ENCODE measurements around the gene C17orf75.

The C17orf75 gene

DNA sequence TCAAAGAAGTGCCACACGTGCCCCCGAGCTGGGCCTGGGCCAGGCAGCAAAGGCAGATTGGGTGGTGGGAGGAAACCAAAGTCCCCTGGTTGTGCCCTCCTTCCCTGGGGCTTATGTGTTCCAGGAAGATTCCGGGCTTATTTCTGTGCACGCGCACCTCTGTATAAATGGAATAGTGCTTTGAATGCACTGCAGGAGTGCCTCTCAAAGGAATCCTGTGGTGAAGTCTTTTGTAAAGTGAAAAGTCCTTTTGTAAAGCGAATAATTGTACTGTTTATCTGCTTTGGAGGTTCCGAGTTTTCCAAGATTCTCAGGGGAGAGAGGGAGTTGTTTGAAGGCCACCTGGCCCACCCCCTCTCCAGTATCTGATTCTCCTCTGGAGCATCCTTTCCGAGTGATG lies 26.8 kb downstream of the C17orf75 start:
- no peak for DNase-seq
- in situ Hi-C loops (cut with MboI; ENCODE audit: low pct_unique_long_range_greater_than_20kb, low sequenced_read_pairs), result no loop called here

DNA sequence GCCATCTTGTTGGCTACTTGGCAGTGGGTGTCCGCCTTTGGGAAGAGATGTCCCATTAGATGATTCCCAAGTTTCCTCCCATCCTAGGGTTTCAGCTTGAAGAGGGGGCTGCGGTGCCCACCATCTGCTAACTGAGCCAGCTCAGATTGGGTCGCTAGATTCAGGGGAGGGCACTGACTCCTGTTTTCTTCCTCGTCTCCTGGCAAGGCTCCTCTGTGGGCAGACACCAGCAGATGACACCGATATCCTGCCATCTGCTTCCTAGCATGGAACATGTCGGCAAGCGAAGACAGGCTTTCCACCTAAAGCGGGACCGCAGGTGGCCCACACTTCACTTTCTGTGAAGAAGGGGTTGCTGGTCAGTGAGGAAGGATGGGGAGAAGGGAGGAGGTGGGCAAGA lies 27.3 kb downstream of the C17orf75 start:
- in situ Hi-C loops (cut with MboI; ENCODE audit: low pct_unique_long_range_greater_than_20kb, low sequenced_read_pairs), result no loop called here
- no peak for DNase-seq

DNA sequence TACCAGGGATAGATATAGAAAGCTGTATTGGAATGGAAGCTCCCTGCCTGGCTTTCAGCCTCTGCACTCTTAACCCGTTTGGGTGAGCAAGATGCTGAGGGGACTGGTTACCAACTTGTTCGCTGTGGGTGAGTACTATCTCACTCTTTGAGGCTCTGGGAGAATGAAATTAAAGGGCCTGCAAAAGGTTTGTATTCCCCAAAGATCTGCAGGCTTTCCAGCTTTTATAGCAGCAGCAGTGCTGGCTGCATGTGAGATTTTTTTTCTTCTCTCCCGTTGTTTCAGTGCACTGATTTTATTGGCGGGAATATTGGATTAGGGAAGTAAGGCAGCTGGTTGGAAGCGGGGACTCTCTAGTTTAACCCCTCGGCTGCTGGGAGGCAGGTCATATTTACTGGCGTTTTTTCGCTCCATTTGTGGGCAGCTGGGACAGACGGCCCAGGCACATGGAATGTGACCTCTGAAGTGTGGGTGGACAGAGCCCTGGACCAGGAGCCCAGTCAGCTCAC lies 30.9 kb downstream of the C17orf75 start:
- in situ Hi-C loops (cut with MboI; ENCODE audit: low pct_unique_long_range_greater_than_20kb, low sequenced_read_pairs), result no loop called here
- DNase-seq, result no peak

DNA sequence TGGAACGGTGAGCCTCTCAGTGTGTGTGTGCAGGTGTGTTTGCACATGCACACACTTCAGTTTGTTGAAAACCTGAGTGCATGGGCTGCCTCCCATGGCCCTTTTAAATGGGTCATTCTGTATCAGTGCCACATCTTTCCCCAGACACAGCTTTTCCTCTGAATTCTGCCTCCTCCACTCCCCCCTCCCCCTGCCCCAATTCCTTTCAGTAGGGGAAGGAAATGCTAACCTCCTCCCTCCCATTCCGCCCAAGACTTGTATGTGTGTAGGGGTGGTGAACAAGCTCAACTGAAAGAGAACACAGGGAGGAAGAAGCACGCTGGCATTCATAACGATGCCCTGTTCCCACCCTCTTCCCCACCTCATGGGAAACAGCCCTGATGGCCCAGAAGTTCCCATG lies 34.3 kb downstream of the C17orf75 start:
- no peak for DNase-seq
- in situ Hi-C loops (cut with MboI; ENCODE audit: low pct_unique_long_range_greater_than_20kb, low sequenced_read_pairs), result no loop called here

DNA sequence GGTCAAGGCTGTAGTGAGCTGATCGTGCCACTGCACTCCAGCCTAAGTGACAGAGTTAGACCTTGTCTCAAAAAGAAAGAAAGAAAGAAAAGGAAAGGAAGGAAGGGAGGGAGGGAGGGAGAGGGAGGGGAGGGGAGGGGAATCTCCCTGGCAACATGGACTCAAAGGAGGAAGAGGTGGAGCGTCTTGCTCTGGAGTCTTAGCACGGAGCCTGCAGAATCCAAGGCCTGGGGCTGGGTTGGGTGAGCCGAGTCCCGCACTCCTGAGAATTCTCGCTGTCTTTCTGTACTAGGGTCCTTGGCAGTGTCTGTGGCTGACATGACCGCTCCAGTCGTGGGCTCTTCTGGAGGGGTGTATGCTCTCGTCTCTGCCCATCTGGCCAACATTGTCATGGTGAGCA lies 36.9 kb downstream of the C17orf75 start:
- DNase-seq, result no peak
- in situ Hi-C loops (cut with MboI; ENCODE audit: low pct_unique_long_range_greater_than_20kb, low sequenced_read_pairs), result no loop called here

DNA sequence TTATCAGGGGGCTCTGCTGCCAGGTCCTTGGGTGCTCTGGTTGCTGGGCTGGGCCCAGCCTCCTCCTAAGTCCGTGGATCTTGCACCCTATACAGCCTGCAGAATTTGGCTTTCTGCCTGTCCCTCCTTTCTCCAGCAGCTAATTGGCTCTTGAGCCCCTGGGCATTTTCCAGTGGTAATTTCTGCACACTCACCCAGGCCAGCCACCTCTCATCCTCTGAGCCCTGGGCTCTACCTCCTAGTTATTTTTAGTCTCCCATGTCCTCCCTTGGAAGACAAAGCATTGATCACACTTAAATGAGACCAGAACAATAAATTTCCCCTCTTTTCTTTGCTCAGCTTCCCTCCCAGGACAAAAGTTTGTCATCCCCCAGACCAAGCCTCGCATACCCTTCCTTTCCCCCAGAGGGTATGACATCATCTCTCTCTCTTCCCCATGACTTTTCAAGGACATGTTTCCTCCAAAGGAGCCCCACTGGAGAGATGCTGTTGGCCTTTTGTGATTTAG lies 38.1 kb downstream of the C17orf75 start:
- in situ Hi-C loops (cut with MboI; ENCODE audit: low pct_unique_long_range_greater_than_20kb, low sequenced_read_pairs), result no loop called here
- DNase-seq, result no peak

DNA sequence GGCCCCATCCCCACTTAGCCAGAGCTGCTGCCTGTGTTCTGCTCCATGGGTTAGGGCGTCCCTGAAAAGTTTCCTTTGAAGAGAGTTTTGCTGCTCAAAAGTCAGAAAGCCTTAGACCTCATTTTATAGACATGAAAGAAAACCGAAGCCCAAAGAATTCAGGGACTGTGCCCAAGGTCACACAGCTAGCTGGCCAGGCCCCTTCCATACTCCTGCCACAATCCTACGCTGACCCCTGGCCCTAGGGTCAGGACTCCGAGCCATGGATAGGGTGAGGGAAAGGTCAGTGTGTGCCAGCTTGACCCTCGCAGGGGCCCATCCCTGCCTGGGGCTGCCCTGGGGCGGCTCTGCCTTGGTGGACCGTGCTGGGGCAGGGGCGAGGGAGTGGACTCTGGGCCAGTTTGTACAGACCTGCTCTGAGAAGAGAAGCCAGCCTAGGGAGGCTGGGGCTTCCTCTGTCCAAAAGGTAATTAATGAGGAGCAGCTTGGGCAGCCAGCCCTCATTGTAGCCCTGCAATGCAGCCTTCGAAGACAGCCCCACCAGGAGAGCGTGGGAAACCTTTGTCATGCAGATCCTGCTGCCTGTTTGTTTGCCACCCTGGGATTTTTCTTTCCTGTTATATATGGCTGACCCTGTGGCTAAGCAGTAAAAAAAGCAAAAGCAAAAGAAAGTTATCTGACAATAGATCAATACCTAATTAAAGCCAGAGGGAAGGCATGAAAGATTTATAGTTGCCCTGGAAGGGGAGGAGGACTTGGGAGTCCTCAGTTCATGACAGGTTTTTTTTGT lies 38.9 kb downstream of the C17orf75 start:
- in situ Hi-C loops (cut with MboI; ENCODE audit: low pct_unique_long_range_greater_than_20kb, low sequenced_read_pairs), result no loop called here
- no peak for DNase-seq

DNA sequence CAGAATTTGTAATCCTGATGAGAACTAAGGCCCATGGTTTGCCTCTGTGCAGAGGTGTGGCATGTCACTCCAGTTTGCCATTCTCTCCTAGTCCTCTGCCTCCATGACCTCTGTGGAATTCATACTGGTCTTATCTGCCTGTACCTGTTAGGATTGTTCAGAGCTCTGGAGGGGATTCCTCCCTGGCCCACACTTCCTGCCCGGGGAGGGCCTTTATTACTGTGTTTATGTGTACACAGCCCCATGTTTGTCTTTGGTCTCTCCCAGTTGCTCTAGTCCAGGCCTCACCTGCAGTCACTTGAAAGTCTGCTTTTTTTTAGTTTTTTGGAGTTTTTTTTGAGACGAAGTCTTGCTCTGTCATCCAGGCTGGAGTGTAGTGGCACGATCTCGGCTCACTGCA lies 39.9 kb downstream of the C17orf75 start:
- in situ Hi-C loops (cut with MboI; ENCODE audit: low pct_unique_long_range_greater_than_20kb, low sequenced_read_pairs), result no loop called here

DNA sequence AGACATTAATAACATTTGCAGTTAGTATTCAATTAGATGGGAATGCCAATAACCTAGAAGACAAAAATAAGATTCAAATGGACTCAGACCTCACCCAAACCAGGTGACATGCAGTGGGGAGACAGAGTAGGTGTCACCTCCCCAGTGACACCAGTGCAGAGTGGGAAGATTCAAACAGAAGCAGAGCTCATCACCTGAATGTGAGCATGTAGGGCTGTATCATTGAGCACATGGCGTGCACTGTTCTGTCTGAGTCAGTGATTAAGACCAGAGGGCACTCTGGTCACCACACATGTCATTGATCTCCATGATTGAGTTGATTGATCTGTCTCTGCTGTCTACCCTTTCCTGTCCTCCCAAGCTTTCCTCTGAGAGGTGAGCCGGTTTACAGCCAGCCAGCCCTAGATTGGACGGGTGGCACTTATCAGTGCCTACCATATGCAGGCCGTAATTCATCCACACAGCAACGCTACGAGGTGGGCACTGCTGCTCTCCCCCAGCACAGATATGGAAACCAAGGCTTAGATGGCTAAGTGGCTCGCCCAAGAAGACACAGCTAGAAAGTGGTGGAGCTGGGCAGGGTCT lies 42.3 kb downstream of the C17orf75 start:
- in situ Hi-C loops (cut with MboI; ENCODE audit: low pct_unique_long_range_greater_than_20kb, low sequenced_read_pairs), result no loop called here
- no peak for DNase-seq

More for the DNA sequence above, 39.9 kb downstream of the C17orf75 start:
- DNase-seq, result no peak

DNA sequence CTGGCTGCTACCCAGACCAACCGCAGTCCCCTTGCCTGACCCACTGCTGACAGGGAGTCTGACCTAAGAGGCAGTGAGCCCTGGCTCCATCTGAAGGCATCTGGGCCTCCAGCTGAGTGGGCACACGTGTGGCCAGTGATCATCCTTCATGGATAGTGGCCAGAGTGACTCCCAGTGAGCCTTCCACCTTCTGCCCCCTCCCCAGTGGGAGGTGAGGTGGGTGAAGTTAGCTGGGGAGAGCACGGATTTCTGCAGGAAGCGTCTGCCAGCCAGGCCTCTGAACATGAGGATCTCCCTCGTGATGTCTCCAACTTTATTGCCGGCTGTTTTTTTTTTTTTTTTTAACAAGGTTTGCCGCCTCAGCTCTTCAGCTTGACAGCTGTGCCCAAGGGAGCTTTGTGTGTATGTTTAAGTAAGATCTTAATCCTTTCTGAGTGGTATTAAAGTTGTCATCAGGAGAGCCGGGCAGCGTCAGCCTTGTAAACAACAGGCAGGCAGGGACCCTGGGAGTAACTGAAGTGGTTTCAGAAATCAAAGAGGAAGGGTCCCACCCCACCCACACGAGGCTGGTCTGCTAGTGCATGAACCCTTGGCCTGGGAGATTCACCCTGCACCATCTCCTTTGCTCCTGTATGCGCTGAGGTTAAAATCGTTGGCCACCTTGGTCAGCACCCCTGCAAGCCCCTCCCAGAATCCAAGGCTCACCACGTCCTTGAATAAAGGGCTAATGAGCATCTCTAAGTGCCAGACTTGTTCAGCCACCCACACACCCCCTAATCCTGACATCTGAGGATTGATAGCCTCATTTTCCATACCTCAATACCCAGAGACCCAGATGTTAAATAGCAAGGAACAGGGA lies 43.0 kb downstream of the C17orf75 start:
- no peak for DNase-seq
- in situ Hi-C loops (cut with MboI; ENCODE audit: low pct_unique_long_range_greater_than_20kb, low sequenced_read_pairs), result no loop called here

DNA sequence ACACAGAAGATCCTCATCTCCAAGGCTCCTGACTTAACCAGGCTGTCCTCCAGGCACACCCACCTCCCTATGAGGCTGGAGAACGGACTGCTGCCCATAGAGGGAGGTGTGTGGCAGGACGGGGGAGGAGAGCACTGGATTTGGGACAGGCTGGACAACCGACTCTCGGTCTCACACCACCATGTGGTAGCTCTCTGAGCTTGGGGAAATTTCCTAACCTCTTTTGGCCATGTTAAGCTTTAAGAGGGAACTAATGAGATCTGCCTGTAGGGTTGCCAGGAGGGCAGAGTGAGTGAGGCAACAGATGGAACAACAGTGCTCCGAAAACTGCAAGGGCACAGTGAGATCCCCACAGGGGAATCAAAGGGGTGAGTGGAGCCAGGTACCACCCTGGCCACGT lies 43.7 kb downstream of the C17orf75 start:
- in situ Hi-C loops (cut with MboI; ENCODE audit: low pct_unique_long_range_greater_than_20kb, low sequenced_read_pairs), result no loop called here
- no peak for DNase-seq

DNA sequence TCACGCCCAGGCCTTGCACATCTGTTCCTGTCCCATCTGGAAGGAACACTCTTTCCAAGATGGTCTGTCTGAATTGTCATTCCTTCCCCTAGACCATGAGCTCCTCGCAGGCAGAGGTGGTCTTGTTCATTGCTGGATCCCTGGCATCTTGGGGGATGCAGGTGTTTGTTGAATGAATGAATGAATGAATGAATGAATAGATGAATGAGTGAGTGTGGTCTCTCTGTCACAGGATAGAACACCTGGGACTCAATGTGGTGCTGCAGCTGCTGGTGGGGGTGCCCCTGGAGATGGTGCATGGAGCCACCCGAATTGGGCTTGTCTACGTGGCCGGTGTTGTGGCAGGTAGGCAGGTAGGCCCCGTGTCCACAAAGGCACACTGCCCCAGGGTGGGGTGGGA lies 44.1 kb downstream of the C17orf75 start:
- in situ Hi-C loops (cut with MboI; ENCODE audit: low pct_unique_long_range_greater_than_20kb, low sequenced_read_pairs), result no loop called here
- no peak for DNase-seq

DNA sequence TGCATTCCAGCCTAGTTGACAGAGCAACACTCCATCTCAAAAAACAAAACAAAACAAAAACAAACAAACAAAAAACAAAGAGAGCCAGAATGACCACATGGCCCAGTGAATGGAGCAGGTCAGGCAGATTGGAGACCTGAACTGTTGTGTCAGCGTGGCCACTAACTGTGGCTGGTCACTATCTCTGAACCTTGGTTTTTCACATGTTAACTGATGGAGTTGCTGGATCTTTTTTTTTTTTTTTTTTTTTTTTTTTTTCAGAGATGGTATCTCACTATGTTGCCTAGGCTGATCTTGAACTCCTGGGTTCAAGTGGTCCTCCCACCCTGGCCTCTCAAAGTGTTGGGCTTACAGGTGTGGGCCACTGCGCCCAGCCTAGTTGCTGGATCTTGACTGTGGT lies 44.5 kb downstream of the C17orf75 start:
- in situ Hi-C loops (cut with MboI; ENCODE audit: low pct_unique_long_range_greater_than_20kb, low sequenced_read_pairs), result no loop called here
- DNase-seq, result no peak

DNA sequence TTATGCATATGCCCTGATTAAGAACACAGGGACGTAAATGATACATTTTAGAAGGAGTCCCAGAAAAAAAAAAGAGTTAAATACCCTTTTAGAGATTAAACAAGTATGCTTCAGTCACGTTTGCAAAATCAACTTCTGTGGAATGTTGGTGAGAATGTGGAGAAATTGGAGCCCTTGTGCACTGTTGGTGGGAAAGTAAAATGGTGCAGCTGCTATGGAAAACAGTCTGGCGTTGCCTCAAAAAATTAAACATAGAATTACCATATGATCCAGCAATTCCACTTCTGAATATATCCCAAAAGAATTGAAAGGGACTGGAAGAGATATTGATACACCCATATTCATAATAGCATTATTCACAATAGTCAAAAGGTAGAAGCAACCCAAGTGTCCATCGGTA lies 49.9 kb downstream of the C17orf75 start:
- in situ Hi-C loops (cut with MboI; ENCODE audit: low pct_unique_long_range_greater_than_20kb, low sequenced_read_pairs), result no loop called here
- no peak for DNase-seq

DNA sequence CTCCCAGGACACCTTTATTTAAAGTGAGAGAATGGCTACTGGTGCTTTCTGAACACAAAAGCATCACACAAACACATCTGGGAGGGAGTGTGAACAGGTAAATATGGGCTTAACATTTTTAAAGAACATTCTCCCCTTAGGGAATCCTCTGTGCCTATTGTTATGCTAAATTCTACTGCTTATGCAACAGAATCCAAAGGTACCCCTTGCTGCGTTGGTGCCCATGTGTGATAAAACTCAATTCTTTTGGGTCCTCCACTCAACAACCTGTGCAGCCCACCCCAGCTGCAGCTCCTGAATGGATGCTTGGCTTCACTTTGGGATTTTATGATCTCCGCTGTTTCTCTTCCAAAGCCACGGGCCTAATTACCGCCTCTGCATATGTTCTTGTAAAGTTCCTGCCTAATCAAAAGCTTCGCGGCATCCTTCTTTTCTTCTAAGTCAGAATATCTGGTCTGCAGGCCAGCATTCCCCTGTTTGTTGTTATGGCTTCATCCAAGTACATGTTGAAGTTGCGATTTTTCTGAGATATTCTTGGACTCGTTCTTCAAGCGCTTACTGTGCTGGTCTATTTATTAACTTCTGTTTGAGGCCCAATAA lies 52.4 kb downstream of the C17orf75 start:
- DNase-seq, result no peak
- in situ Hi-C loops (cut with MboI; ENCODE audit: low pct_unique_long_range_greater_than_20kb, low sequenced_read_pairs), result no loop called here

DNA sequence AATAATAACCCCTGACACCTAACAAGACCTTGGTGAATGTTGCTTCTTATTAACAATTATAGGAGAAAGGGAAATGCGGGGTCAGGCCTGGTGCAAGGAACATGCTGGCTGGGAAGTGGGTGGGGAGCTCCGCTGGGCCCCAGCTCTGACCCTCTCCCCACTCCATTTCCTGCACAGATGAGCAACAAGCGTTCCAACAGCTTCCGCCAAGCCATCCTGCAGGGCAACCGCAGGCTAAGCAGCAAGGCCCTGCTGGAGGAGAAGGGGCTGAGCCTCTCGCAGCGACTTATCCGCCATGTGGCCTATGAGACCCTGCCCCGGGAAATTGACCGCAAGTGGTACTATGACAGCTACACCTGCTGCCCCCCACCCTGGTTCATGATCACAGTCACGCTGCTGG lies 53.4 kb downstream of the C17orf75 start:
- in situ Hi-C loops (cut with MboI; ENCODE audit: low pct_unique_long_range_greater_than_20kb, low sequenced_read_pairs), result no loop called here
- DNase-seq, result no peak

DNA sequence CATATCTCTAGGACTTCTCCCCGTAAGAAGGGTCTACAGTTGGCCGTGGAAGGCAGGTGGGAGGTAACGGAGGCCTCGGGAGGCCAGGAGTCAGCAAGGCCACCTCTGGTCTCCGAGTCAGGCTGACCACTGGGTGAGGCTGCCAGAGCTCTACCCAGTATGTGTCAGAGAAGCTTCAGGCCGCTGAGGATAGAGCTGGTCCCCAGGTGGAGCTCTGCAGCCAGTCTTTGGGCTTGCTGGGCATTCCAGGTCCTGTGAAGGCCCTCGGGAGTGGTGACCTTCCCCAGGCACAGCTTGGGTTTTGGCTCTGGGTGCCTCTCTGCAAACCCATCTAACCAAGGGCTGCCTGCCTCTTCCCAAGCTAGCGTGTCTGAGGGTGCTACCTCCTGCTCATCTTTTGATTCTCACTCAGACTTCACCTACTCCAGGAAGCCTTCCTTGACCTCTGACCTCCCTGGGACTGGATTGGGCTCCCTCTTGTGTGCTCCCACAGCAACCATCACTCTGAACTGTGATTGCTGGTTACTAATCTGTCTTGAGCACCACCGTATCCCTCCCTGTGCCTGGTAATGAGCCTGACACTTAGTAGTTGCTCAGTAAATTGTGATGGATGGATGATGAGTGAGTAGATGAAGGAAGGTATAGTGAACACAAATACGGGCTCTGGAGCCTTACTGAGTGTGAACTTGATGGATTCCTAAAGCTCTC lies 54.0 kb downstream of the C17orf75 start:
- DNase-seq, result no peak
- in situ Hi-C loops (cut with MboI; ENCODE audit: low pct_unique_long_range_greater_than_20kb, low sequenced_read_pairs), result no loop called here

DNA sequence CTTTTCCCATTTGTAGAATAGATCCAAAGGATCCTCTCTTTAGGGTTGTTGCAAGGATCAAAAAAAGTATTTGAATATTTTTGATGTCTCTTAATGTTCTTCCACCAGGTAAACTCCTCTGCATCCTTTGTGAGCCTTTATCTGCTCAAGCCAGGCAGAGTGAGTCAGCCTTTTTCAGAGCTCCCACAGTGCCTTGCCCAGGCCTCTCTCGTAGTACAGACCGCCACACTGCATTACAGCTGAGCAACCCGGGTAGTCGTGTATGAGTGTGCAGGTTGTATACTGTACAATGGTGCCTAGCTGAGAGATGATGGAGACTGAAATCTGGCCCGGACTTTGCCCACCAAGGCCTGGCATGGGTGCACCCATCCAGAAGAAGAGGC lies 55.5 kb downstream of the C17orf75 start:
- in situ Hi-C loops (cut with MboI; ENCODE audit: low pct_unique_long_range_greater_than_20kb, low sequenced_read_pairs), result no loop called here
- no peak for DNase-seq

Data from KBM-7 (cell line).